HepG2 (cell line): Measurements from ENCODE around the gene SPATC1L. TPM values are rescaled to one million over a fixed set of nuclear protein-coding genes. Genes with fewer than 3 reads are reported as not detected.

Experiments used
- ATF2 ChIP-seq: sonication (generic); formaldehyde crosslinking; IDR thresholded peaks from 2 replicates; pipeline ENCODE4 v1.4.0; 2020; ENCODE audit warnings: missing genetic modification reagents
- CAMTA2 ChIP-seq: sonication (generic); formaldehyde crosslinking; IDR thresholded peaks from 2 replicates; pipeline ENCODE4 v1.4.0; 2020; ENCODE audit warnings: mild to moderate bottlenecking, missing genetic modification reagents, borderline replicate concordance
- CC2D1A ChIP-seq: sonication (generic); formaldehyde crosslinking; IDR thresholded peaks from 2 replicates; pipeline ENCODE4 v1.8.1; 2023; ENCODE audit warnings: mild to moderate bottlenecking, missing genetic modification reagents
- FOXJ3 ChIP-seq: sonication (generic); formaldehyde crosslinking; IDR thresholded peaks from 2 replicates; pipeline ENCODE4 v1.4.0; 2020; ENCODE audit warnings: missing genetic modification reagents, mild to moderate bottlenecking, borderline replicate concordance
- FOXO1 ChIP-seq: sonication (generic); formaldehyde crosslinking; IDR thresholded peaks from 2 replicates; pipeline ENCODE4 v1.4.0; 2020; ENCODE audit warnings: missing genetic modification reagents
- MAFG ChIP-seq: sonication (generic); formaldehyde crosslinking; IDR thresholded peaks from 2 replicates; pipeline ENCODE4 v1.5.1; 2020; ENCODE audit warnings: mild to moderate bottlenecking, missing genetic modification reagents
- MEF2D ChIP-seq: sonication (generic); formaldehyde crosslinking; IDR thresholded peaks from 2 replicates; pipeline ENCODE4 v1.5.1; 2020; ENCODE audit warnings: mild to moderate bottlenecking, missing genetic modification reagents
- MYNN ChIP-seq: sonication (generic); formaldehyde crosslinking; IDR thresholded peaks from 2 replicates; pipeline ENCODE4 v1.4.0; 2020; ENCODE audit warnings: mild to moderate bottlenecking, low read depth, missing genetic modification reagents
- POGK ChIP-seq: sonication (generic); formaldehyde crosslinking; conservative IDR thresholded peaks from 2 replicates; pipeline ENCODE4 v1.8.0; 2022; ENCODE audit warnings: mild to moderate bottlenecking, moderate library complexity, missing genetic modification reagents
- RCOR2 ChIP-seq: IDR thresholded peaks from 2 replicates; pipeline ENCODE4 v1.6.1; 2016; ENCODE audit warnings: missing biosample characterization, missing genetic modification reagents
- REL ChIP-seq: sonication (generic); formaldehyde crosslinking; conservative IDR thresholded peaks from 2 replicates; pipeline ENCODE4 v1.8.0; 2022; ENCODE audit warnings: mild to moderate bottlenecking, missing genetic modification reagents, moderate library complexity
- SALL1 ChIP-seq: sonication (generic); formaldehyde crosslinking; IDR thresholded peaks from 2 replicates; pipeline ENCODE4 v1.8.0; 2022; ENCODE audit warnings: mild to moderate bottlenecking, missing genetic modification reagents
- SMC3 ChIP-seq: IDR thresholded peaks from 2 replicates; pipeline ENCODE4 v1.6.1; 2011; ENCODE audit warnings: low read length, improper control_type of control experiment
- TRIM24 ChIP-seq: sonication (generic); formaldehyde crosslinking; IDR thresholded peaks from 2 replicates; pipeline ENCODE4 v1.8.0; 2022; ENCODE audit warnings: mild to moderate bottlenecking, missing genetic modification reagents
- UBTF ChIP-seq: sonication (generic); formaldehyde crosslinking; IDR thresholded peaks from 2 replicates; pipeline ENCODE4 v1.4.0; 2020; ENCODE audit warnings: mild to moderate bottlenecking, missing genetic modification reagents
- ZNF383 ChIP-seq: sonication (generic); formaldehyde crosslinking; IDR thresholded peaks from 2 replicates; pipeline ENCODE4 v1.4.0; 2020; ENCODE audit warnings: missing genetic modification reagents, mild to moderate bottlenecking, borderline replicate concordance
- ZNF44 ChIP-seq: sonication (generic); formaldehyde crosslinking; IDR thresholded peaks from 2 replicates; pipeline ENCODE4 v1.5.1; 2020; ENCODE audit warnings: mild to moderate bottlenecking, missing genetic modification reagents
- ZNF598 ChIP-seq: sonication (generic); formaldehyde crosslinking; IDR thresholded peaks from 2 replicates; pipeline ENCODE4 v1.5.1; 2020; ENCODE audit warnings: mild to moderate bottlenecking, missing genetic modification reagents, borderline replicate concordance
- ZNF761 ChIP-seq: sonication (generic); formaldehyde crosslinking; conservative IDR thresholded peaks from 2 replicates; pipeline ENCODE4 v1.4.0; 2020; ENCODE audit warnings: mild to moderate bottlenecking, missing genetic modification reagents
- ZNF781 ChIP-seq: sonication (generic); formaldehyde crosslinking; IDR thresholded peaks from 2 replicates; pipeline ENCODE4 v1.5.1; 2020; ENCODE audit warnings: borderline replicate concordance, mild to moderate bottlenecking, missing genetic modification reagents; ENCODE audit errors: not compliant biosample characterization
- ZNF883 ChIP-seq: sonication (generic); formaldehyde crosslinking; IDR thresholded peaks from 2 replicates; pipeline ENCODE4 v1.5.1; 2020; ENCODE audit warnings: mild to moderate bottlenecking, missing genetic modification reagents; ENCODE audit errors: not compliant biosample characterization
- ZSCAN25 ChIP-seq: sonication (generic); formaldehyde crosslinking; IDR thresholded peaks from 2 replicates; pipeline ENCODE4 v1.8.0; 2022; ENCODE audit warnings: mild to moderate bottlenecking, missing genetic modification reagents
- ZSCAN9 ChIP-seq: IDR thresholded peaks from 2 replicates; pipeline ENCODE4 v1.6.1; 2016; ENCODE audit warnings: borderline replicate concordance
- polyA plus RNA-seq, 8 experiments: library from polyadenylated mRNA; depleted of rRNA in 3 of 8; stranded (reverse) in 7 of 8; unstranded in 1 of 8; fragments of >200 nt; fragmentation: Illumina TruSeq in 4 of 8; extraction: Trizol in 4 of 8; gene quantifications; 2 replicates each; pipeline versions ENCODE4 v1.2.1 to v1.2.3, GENCODE V29; 2011 to 2016; ENCODE audit warnings: low read depth in 4 of 8, missing spikeins in 1 of 8, mixed read lengths in 1 of 8; ENCODE audit not compliant: insufficient read depth in 1 of 8
- total RNA-seq, 5 experiments: library from RNA; depleted of rRNA; stranded (reverse); fragments of >200 nt; fragmentation: Illumina TruSeq; extraction: Trizol; gene quantifications; 2 replicates each; pipeline ENCODE4 v1.2.3, GENCODE V29; 2016; ENCODE audit warnings: low read depth in 1 of 5

The SPATC1L gene
- total and polyA plus RNA-seq, 2 of the 13 experiments (the other 11 are each of a cell fraction or from before 2014, with no cell fraction given) = 1.4 to 3.3 TPM

GRCh38 chr21:46153247-46154154, 30.8 kb downstream of the SPATC1L start (continued):
- no peak for TF ChIP-seq ZNF383 (CRISPR knock-in tag)
- TF ChIP-seq MAFG (CRISPR knock-in tag) = no peak
- TF ChIP-seq REL (CRISPR knock-in tag) = 0 out of 2 replicates have a peak, but pooled peaks have one; percentile 2
- peak; percentile 35; the same call in 1 of the 2 replicates for TF ChIP-seq ATF2 (CRISPR knock-in tag)
- no peak; the same call in 1 of the 2 replicates for TF ChIP-seq ZNF44 (CRISPR knock-in tag)
- TF ChIP-seq RCOR2 (CRISPR knock-in tag) = 0 out of 2 replicates have a peak, but pooled peaks have one; percentile 36
- TF ChIP-seq FOXO1 = peak; percentile 84
- TF ChIP-seq CAMTA2 (CRISPR knock-in tag) = no peak
- TF ChIP-seq MEF2D = no peak; the same call in 1 of the 2 replicates
- peak; percentile 35; the same call in 1 of the 2 replicates for TF ChIP-seq ZNF598
- TF ChIP-seq ZSCAN9 (CRISPR knock-in tag) = 0 out of 2 replicates have a peak, but pooled peaks have one; percentile 21
- TF ChIP-seq TRIM24 (CRISPR knock-in tag) = no peak
- 0 out of 2 replicates have a peak, but pooled peaks have one; percentile 51 for TF ChIP-seq ZNF761 (CRISPR knock-in tag)
- TF ChIP-seq FOXJ3 (CRISPR knock-in tag) = 0 out of 2 replicates have a peak, but pooled peaks have one; percentile 25
- TF ChIP-seq CC2D1A (CRISPR knock-in tag) = 0 out of 2 replicates have a peak, but pooled peaks have one; percentile 22
- no peak for TF ChIP-seq ZNF883 (CRISPR knock-in tag)
- peak; percentile 70 for TF ChIP-seq UBTF
- peak; percentile 71 for TF ChIP-seq ZSCAN25 (CRISPR knock-in tag)
- TF ChIP-seq ZNF781 (CRISPR knock-in tag) = peak; percentile 56
- no peak for TF ChIP-seq MYNN (CRISPR knock-in tag)
- TF ChIP-seq SMC3 = peak; percentile 10; the same call in 1 of the 2 replicates
- 0 out of 2 replicates have a peak, but pooled peaks have one; percentile 41 for TF ChIP-seq POGK (CRISPR knock-in tag)
- TF ChIP-seq SALL1 (CRISPR knock-in tag) = peak; percentile 64; the same call in 1 of the 2 replicates
